ENCODE results near the gene ATF6B. TPM values are rescaled to one million over a fixed set of nuclear protein-coding genes. Genes with fewer than 3 reads are reported as not detected.

ATF6B gene
- total RNA-seq, 1 experiment from 2014 or later = 45.3 TPM

DNA sequence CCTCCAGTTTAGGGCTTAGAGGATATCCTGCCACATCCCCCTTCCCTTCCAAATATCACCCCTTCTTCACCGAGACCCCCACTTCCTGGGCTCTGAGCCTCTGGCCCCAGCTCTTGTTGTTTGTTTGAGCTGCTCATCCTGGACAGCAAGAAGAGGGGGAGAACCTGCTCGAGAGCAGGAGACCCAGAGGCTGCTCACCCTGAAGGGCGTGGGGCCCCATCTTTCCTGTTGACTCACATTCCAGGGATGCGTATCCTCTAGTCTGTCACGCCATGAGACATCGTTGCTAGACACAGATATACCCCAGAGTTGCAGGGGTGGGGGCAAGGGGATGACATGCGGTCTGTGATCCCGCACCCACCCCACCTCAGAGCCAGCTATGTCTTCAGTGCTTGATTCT, 13.2 kb downstream of the ATF6B start:
- H2BK12ac ChIP-seq (ENCODE audit: insufficient read length, low read depth, low read length) = no peak overlapping the region
- no peak overlapping the region for H4K8ac ChIP-seq (replicated peaks; ENCODE audit: insufficient read length, low read depth, low read length)
- TF ChIP-seq, protein P1, sequence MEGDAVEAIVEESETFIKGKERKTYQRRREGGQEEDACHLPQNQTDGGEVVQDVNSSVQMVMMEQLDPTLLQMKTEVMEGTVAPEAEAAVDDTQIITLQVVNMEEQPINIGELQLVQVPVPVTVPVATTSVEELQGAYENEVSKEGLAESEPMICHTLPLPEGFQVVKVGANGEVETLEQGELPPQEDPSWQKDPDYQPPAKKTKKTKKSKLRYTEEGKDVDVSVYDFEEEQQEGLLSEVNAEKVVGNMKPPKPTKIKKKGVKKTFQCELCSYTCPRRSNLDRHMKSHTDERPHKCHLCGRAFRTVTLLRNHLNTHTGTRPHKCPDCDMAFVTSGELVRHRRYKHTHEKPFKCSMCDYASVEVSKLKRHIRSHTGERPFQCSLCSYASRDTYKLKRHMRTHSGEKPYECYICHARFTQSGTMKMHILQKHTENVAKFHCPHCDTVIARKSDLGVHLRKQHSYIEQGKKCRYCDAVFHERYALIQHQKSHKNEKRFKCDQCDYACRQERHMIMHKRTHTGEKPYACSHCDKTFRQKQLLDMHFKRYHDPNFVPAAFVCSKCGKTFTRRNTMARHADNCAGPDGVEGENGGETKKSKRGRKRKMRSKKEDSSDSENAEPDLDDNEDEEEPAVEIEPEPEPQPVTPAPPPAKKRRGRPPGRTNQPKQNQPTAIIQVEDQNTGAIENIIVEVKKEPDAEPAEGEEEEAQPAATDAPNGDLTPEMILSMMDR (conservative IDR thresholded peaks at IDR 0.05) = no peak
- peak overlapping the region in 2 of 3 experiments; percentile 86 to 91; a peak in 3 of 7 replicates for H3K27ac Mint-ChIP-seq
- H3K4ac ChIP-seq (ENCODE audit: low read depth, low read length) = no peak overlapping the region
- H2AFZ ChIP-seq (ENCODE audit: low read length) = no peak overlapping the region
- no peak for DNase-seq
- no peak overlapping the region for H2BK15ac ChIP-seq (ENCODE audit: low read depth, low read length)
- H3K27me3 ChIP-seq (ENCODE audit: insufficient read depth, low read length) = no peaks in the 10 kb centered on the region
- no peaks in the 10 kb centered on the region for H4K20me1 ChIP-seq (ENCODE audit: control insufficient read depth, insufficient read depth, insufficient read length)
- WGBS (ENCODE audit: extremely low coverage, insufficient read length, low lambda C conversion rate) = no CpG with 5 or more reads among the region's 8 CpGs
- no peak overlapping the region for H3K23ac ChIP-seq (ENCODE audit: insufficient read length, low read depth, low read length)
- H3K27me3 Mint-ChIP-seq (ENCODE audit: low read depth) = peaks cover 2% of the 10 kb centered on the region
- no peak overlapping the region for H2AK5ac ChIP-seq (ENCODE audit: insufficient read length, low read length)
- H3K9me3 ChIP-seq (ENCODE audit: control insufficient read depth, low read depth, low read length) = no peaks in the 10 kb centered on the region
- no peaks in the 10 kb centered on the region for H3K23me2 ChIP-seq (ENCODE audit: insufficient read length, low read depth, low read length, poor library complexity, severe bottlenecking)
- no peak overlapping the region for H2BK20ac ChIP-seq (ENCODE audit: low read depth, low read length, poor library complexity, severe bottlenecking)
- H3K56ac ChIP-seq (ENCODE audit: insufficient read length, low read depth, low read length) = no peak overlapping the region
- H3K79me1 ChIP-seq (ENCODE audit: insufficient read depth, low read depth, low read length, poor library complexity, severe bottlenecking) = no peaks in the 10 kb centered on the region
- no peaks in the 10 kb centered on the region; a peak in 1 of 5 replicates for H3K9me3 Mint-ChIP-seq
- H3K4me3 Mint-ChIP-seq = no peak overlapping the region
- no peak overlapping the region for H3K27ac ChIP-seq (ENCODE audit: insufficient read length, low read depth, low read length)
- H2BK120ac ChIP-seq (ENCODE audit: low read depth, low read length, poor library complexity, severe bottlenecking) = no peak overlapping the region
- H3T11ph ChIP-seq (ENCODE audit: low read length) = no peak overlapping the region
- no peak overlapping the region for H4K5ac ChIP-seq (ENCODE audit: insufficient read length, low read depth, low read length)
- peaks cover 3 to 4% of the 10 kb centered on the region in 2 experiments for H3K4me1 Mint-ChIP-seq
- no peak overlapping the region for H2BK5ac ChIP-seq (ENCODE audit: insufficient read length, low read length)
- no peaks in the 10 kb centered on the region for H3K79me2 ChIP-seq (ENCODE audit: insufficient read depth, low read length)
- peaks cover 2 to 42% (median 39%) of the 10 kb centered on the region in 3 experiments; a peak in 5 of 7 replicates for H3K36me3 Mint-ChIP-seq (ENCODE audit: insufficient read depth in 1 of 3, low read depth in 3 of 3)
- no peak overlapping the region for H3K4me2 ChIP-seq (ENCODE audit: insufficient read depth, insufficient read length, low read length)
- no peak overlapping the region for H4K91ac ChIP-seq (ENCODE audit: insufficient read length, low read depth, low read length)
- H3K4me1 ChIP-seq (ENCODE audit: insufficient read depth, low read length) = no peaks in the 10 kb centered on the region; the same call in 1 of the 2 replicates
- H3K9ac ChIP-seq (ENCODE audit: extremely low read depth, insufficient read length, low read length) = no peak overlapping the region
- no peak overlapping the region for H3K18ac ChIP-seq (ENCODE audit: insufficient read length, low read depth, low read length)
- no peak overlapping the region for H3K14ac ChIP-seq (ENCODE audit: insufficient read depth, low read length)

Data from H9 (cell line).